Parathyroid adenoma (tissue), 2 donors: Measurements from ENCODE around the gene SLC7A14.

Experiments
- H2AFZ ChIP-seq: fragments of 300-600 bp; sonication (generic); one replicate; pipeline ENCODE4 v1.7.0; 2017; ENCODE audit warnings: antibody characterized with exemption, mild to moderate bottlenecking
- H3K27ac ChIP-seq: fragments of 300-600 bp; sonication (generic); one replicate; pipeline ENCODE4 v1.7.0; 2017
- H3K27me3 ChIP-seq: fragments of 300-600 bp; sonication (generic); one replicate; pipeline ENCODE4 v1.7.0; 2017; ENCODE audit warnings: low read length; ENCODE audit not compliant: control insufficient read depth, insufficient read depth
- H3K36me3 ChIP-seq: fragments of 300-600 bp; sonication (generic); one replicate; pipeline ENCODE4 v1.7.0; 2017; ENCODE audit warnings: low read length; ENCODE audit not compliant: control insufficient read depth, insufficient read depth
- H3K4me1 ChIP-seq: fragments of 300-600 bp; sonication (generic); one replicate; pipeline ENCODE4 v1.7.0; 2017; ENCODE audit warnings: control low read depth
- H3K4me2 ChIP-seq: fragments of 300-600 bp; sonication (generic); one replicate; pipeline ENCODE4 v1.7.0; 2017; ENCODE audit warnings: low read length
- H3K4me3 ChIP-seq: fragments of 300-600 bp; sonication (generic); one replicate; pipeline ENCODE4 v1.7.0; 2017; ENCODE audit warnings: low read depth, low read length
- H3K79me2 ChIP-seq: fragments of 300-600 bp; sonication (generic); one replicate; pipeline ENCODE4 v1.7.0; 2017; ENCODE audit warnings: control low read depth
- H3K9ac ChIP-seq: fragments of 300-600 bp; sonication (generic); one replicate; pipeline ENCODE4 v1.7.0; 2017; ENCODE audit warnings: mild to moderate bottlenecking
- H3K9me3 ChIP-seq: fragments of 300-600 bp; sonication (generic); one replicate; pipeline ENCODE4 v1.7.0; 2017; ENCODE audit warnings: low read length; ENCODE audit not compliant: control insufficient read depth
- CTCF ChIP-seq: fragments of 300-600 bp; sonication (generic); IDR thresholded peaks from one replicate; pipeline ENCODE4 v1.7.0; 2017; ENCODE audit warnings: antibody characterized with exemption, mild to moderate bottlenecking
- donor health status: primary hyperparathyroidism.

Gene SLC7A14

DNA sequence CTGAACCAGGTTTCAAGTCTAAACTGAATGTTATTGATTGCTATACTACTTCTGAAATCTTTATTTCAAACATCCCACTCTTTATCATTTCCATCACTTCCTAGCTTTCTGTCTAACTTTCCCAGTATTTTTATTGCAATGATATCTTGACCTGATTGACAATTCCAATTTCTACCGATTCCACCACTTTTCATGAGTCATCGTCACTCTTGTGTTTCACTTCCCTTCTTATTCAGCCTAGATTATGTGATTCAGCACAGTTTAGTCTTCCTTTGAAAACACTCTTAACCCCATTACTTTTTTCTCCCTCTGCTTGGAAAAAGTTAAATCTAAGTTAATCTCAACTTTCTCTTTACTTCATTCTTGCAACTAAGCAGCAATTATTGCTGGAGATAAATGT, 62.6 kb downstream of the SLC7A14 start:
- no peak for TF ChIP-seq CTCF
- H3K27ac ChIP-seq, result no peak overlapping the region
- no peaks in the 10 kb centered on the region for H3K4me1 ChIP-seq
- no peak overlapping the region for H3K9ac ChIP-seq
- no peaks in the 10 kb centered on the region for H3K36me3 ChIP-seq
- H3K9me3 ChIP-seq, result no peaks in the 10 kb centered on the region
- no peak overlapping the region for H3K4me3 ChIP-seq
- no peaks in the 10 kb centered on the region for H3K79me2 ChIP-seq
- H2AFZ ChIP-seq, result no peak overlapping the region
- H3K27me3 ChIP-seq, result no peaks in the 10 kb centered on the region
- no peak overlapping the region for H3K4me2 ChIP-seq

GRCh38 chr3:170522201-170522600, 63.7 kb downstream of the SLC7A14 start:
- Histone ChIP-seq H3K9me3 (no peaks in the 10 kb centered on the region), H3K27me3 (no peaks in the 10 kb centered on the region), H3K27ac (no peak overlapping the region), H3K4me2 (no peak overlapping the region), H3K79me2 (no peaks in the 10 kb centered on the region), H2AFZ (no peak overlapping the region), H3K4me3 (no peak overlapping the region), H3K36me3 (no peaks in the 10 kb centered on the region), H3K4me1 (no peaks in the 10 kb centered on the region), H3K9ac (no peak overlapping the region)
- TF ChIP-seq CTCF, result no peak

DNA sequence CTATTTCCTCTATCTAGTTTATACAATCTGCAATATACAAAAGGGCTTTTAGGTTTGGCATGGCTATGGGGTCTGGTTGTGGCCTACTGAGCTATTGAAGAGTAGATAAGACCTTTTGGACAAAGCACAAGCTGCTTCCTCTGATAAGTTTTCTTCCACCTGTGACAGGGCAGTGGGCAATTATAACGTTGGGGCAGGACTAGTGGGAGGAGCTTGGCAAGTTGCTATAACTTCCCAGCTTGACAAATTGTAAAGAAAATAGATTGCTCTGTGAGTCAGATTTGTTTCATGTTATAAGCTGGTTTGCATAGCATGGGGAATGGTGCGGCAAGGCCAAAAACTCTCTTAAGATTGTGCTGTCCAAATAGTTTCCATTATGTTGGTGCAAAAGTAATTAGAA, 64.9 kb downstream of the SLC7A14 start:
- no peak for TF ChIP-seq CTCF

GRCh38 chr3:170517242-170517945, 68.5 kb downstream of the SLC7A14 start:
- no peak overlapping the region for H3K4me2 ChIP-seq

More for the DNA sequence above, 64.9 kb downstream of the SLC7A14 start:
- Histone ChIP-seq H3K27ac (no peak overlapping the region), H3K4me3 (no peak overlapping the region), H3K36me3 (no peaks in the 10 kb centered on the region), H2AFZ (no peak overlapping the region), H3K4me1 (no peaks in the 10 kb centered on the region), H3K27me3 (no peaks in the 10 kb centered on the region), H3K4me2 (no peak overlapping the region), H3K9me3 (no peaks in the 10 kb centered on the region), H3K9ac (no peak overlapping the region), H3K79me2 (no peaks in the 10 kb centered on the region)

More at GRCh38 chr3:170517242-170517945, 68.5 kb downstream of the SLC7A14 start:
- Histone ChIP-seq H3K27me3 (no peaks in the 10 kb centered on the region), H3K4me3 (no peak overlapping the region), H3K79me2 (no peaks in the 10 kb centered on the region), H3K4me1 (no peaks in the 10 kb centered on the region), H3K9ac (no peak overlapping the region), H3K9me3 (no peaks in the 10 kb centered on the region), H2AFZ (no peak overlapping the region), H3K36me3 (no peaks in the 10 kb centered on the region), H3K27ac (no peak overlapping the region)
- TF ChIP-seq CTCF, result no peak
